H9 (cell line): Measurements from ENCODE around the gene RASSF5. TPM values are rescaled to one million over a fixed set of nuclear protein-coding genes. Genes with fewer than 3 reads are reported as not detected.

Experiments used
- DNase-seq: peaks from one replicate; pipeline ENCODE4 v3.0.0-alpha.2; 2017
- H2AFZ ChIP-seq: one replicate; pipeline ENCODE4 v1.6.1; 2013; ENCODE audit warnings: mild to moderate bottlenecking, low read length, control low read depth, moderate library complexity
- H2AK5ac ChIP-seq: 2 replicates; pipeline ENCODE4 v1.6.1; 2013; ENCODE audit warnings: low read length, control low read depth, mixed read lengths; ENCODE audit not compliant: insufficient read length
- H2BK120ac ChIP-seq: one replicate; pipeline ENCODE4 v1.6.1; 2013; ENCODE audit warnings: low read depth, mild to moderate bottlenecking, low read length, control low read depth, inconsistent platforms; ENCODE audit not compliant: poor library complexity, severe bottlenecking
- H2BK12ac ChIP-seq: 2 replicates; pipeline ENCODE4 v1.6.1; 2013; ENCODE audit warnings: low read length, control low read depth, mixed read lengths, low read depth; ENCODE audit not compliant: insufficient read length
- H2BK15ac ChIP-seq: 2 replicates; pipeline ENCODE4 v1.6.1; 2013; ENCODE audit warnings: low read depth, low read length, control low read depth
- H2BK20ac ChIP-seq: one replicate; pipeline ENCODE4 v1.6.1; 2013; ENCODE audit warnings: low read depth, mild to moderate bottlenecking, low read length, control low read depth, inconsistent platforms; ENCODE audit not compliant: poor library complexity, severe bottlenecking
- H2BK5ac ChIP-seq: 2 replicates; pipeline ENCODE4 v1.6.1; 2013; ENCODE audit warnings: low read length, control low read depth, mixed read lengths; ENCODE audit not compliant: insufficient read length
- H3K14ac ChIP-seq: 2 replicates; pipeline ENCODE4 v1.6.1; 2013; ENCODE audit warnings: low read length, control low read depth; ENCODE audit not compliant: insufficient read depth
- H3K18ac ChIP-seq: 2 replicates; pipeline ENCODE4 v1.6.1; 2013; ENCODE audit warnings: low read depth, mild to moderate bottlenecking, mixed read lengths, low read length, control low read depth; ENCODE audit not compliant: insufficient read length
- H3K23ac ChIP-seq: 2 replicates; pipeline ENCODE4 v1.6.1; 2013; ENCODE audit warnings: low read length, control low read depth, mixed read lengths, low read depth; ENCODE audit not compliant: insufficient read length
- H3K23me2 ChIP-seq: 2 replicates; pipeline ENCODE4 v1.6.1; 2013; ENCODE audit warnings: low read depth, mild to moderate bottlenecking, mixed read lengths, low read length, control low read depth; ENCODE audit not compliant: insufficient read length, poor library complexity, severe bottlenecking
- H3K27ac ChIP-seq: 2 replicates; pipeline ENCODE4 v1.5.1; 2013; ENCODE audit warnings: low read length, control low read depth, mixed read lengths, low read depth; ENCODE audit not compliant: insufficient read length
- H3K27me3 ChIP-seq: 2 replicates; pipeline ENCODE4 v1.6.1; 2013; ENCODE audit warnings: low read length, control low read depth, inconsistent platforms; ENCODE audit not compliant: insufficient read depth
- H3K4ac ChIP-seq: 2 replicates; pipeline ENCODE4 v1.6.1; 2013; ENCODE audit warnings: low read depth, mild to moderate bottlenecking, control low read depth, inconsistent platforms, low read length, moderate library complexity
- H3K4me1 ChIP-seq: 2 replicates; pipeline ENCODE4 v1.6.1; 2013; ENCODE audit warnings: low read length, control low read depth, inconsistent platforms; ENCODE audit not compliant: insufficient read depth
- H3K4me2 ChIP-seq: 2 replicates; pipeline ENCODE4 v1.6.1; 2013; ENCODE audit warnings: low read length, control low read depth, mixed read lengths; ENCODE audit not compliant: insufficient read length, insufficient read depth
- H3K56ac ChIP-seq: 2 replicates; pipeline ENCODE4 v1.6.1; 2013; ENCODE audit warnings: low read depth, mild to moderate bottlenecking, mixed read lengths, low read length, control low read depth; ENCODE audit not compliant: insufficient read length
- H3K79me1 ChIP-seq: 2 replicates; pipeline ENCODE4 v1.6.1; 2013; ENCODE audit warnings: low read depth, mild to moderate bottlenecking, moderate library complexity, low read length, control low read depth, inconsistent platforms; ENCODE audit not compliant: insufficient read depth, poor library complexity, severe bottlenecking
- H3K79me2 ChIP-seq: 2 replicates; pipeline ENCODE4 v1.6.1; 2013; ENCODE audit warnings: low read length, control low read depth, inconsistent platforms; ENCODE audit not compliant: insufficient read depth
- H3K9ac ChIP-seq: 2 replicates; pipeline ENCODE4 v1.6.1; 2013; ENCODE audit warnings: low read length, control low read depth, mixed read lengths; ENCODE audit not compliant: insufficient read length; ENCODE audit errors: extremely low read depth
- H3K9me3 ChIP-seq: one replicate; pipeline ENCODE4 v1.6.1; 2013; ENCODE audit warnings: low read depth, low read length, inconsistent platforms; ENCODE audit not compliant: control insufficient read depth
- H3T11ph ChIP-seq: one replicate; pipeline ENCODE4 v1.6.1; 2013; ENCODE audit warnings: mild to moderate bottlenecking, low read length, control low read depth, inconsistent platforms
- H4K20me1 ChIP-seq: one replicate; pipeline ENCODE4 v1.6.1; 2013; ENCODE audit not compliant: control insufficient read depth, insufficient read length, insufficient read depth
- H4K5ac ChIP-seq: 2 replicates; pipeline ENCODE4 v1.6.1; 2013; ENCODE audit warnings: low read depth, mild to moderate bottlenecking, mixed read lengths, low read length, control low read depth; ENCODE audit not compliant: insufficient read length
- H4K8ac ChIP-seq: replicated peaks from 2 replicates; pipeline ENCODE4 v1.6.1; 2013; ENCODE audit warnings: low read length, control low read depth, mixed read lengths, low read depth; ENCODE audit not compliant: insufficient read length
- H4K91ac ChIP-seq: 2 replicates; pipeline ENCODE4 v1.6.1; 2013; ENCODE audit warnings: low read depth, mild to moderate bottlenecking, moderate library complexity, mixed read lengths, low read length, control low read depth; ENCODE audit not compliant: insufficient read length
- H3K27ac Mint-ChIP-seq, 3 experiments: 2 replicates in 2 of 3; 3 replicates in 1 of 3; pipeline ENCODE4 v1.8.0; 2020 to 2021; ENCODE audit warnings: mixed read lengths in 3 of 3, mild to moderate bottlenecking in 1 of 3, moderate library complexity in 1 of 3
- H3K27me3 Mint-ChIP-seq: 2 replicates; pipeline ENCODE4 v1.8.0; 2021; ENCODE audit warnings: low read depth, mild to moderate bottlenecking, moderate library complexity, mixed read lengths
- H3K36me3 Mint-ChIP-seq, 3 experiments: 2 replicates in 2 of 3; 3 replicates in 1 of 3; pipeline ENCODE4 v1.8.0; 2020 to 2021; ENCODE audit warnings: low read depth in 3 of 3, mixed read lengths in 3 of 3; ENCODE audit not compliant: insufficient read depth in 1 of 3
- H3K4me1 Mint-ChIP-seq, 2 experiments: 2 replicates each; pipeline ENCODE4 v1.8.0; 2020; ENCODE audit warnings: mixed read lengths in 2 of 2
- H3K4me3 Mint-ChIP-seq, 2 experiments: 2 replicates in 1 of 2; 3 replicates in 1 of 2; pipeline ENCODE4 v1.8.0; 2020 to 2021; ENCODE audit warnings: mild to moderate bottlenecking in 2 of 2, mixed read lengths in 2 of 2, moderate library complexity in 1 of 2
- H3K9me3 Mint-ChIP-seq, 2 experiments: 2 replicates in 1 of 2; 3 replicates in 1 of 2; pipeline ENCODE4 v1.8.0; 2020; ENCODE audit warnings: mild to moderate bottlenecking in 2 of 2, mixed read lengths in 2 of 2, moderate library complexity in 1 of 2
- CTCF ChIP-seq: fragments of 200-600 bp; sonication (generic); conservative IDR thresholded peaks from 3 replicates; pipeline ENCODE4 v1.8.0; 2021; ENCODE audit warnings: antibody characterized with exemption, mild to moderate bottlenecking
- whole genome bisulfite sequencing: extraction: QIAGEN DNeasy Blood & Tissue Kit; methylation state at CpG from one replicate; pipeline ENCODE4 v1.1.7; 2013; ENCODE audit warnings: missing lambda C conversion rate, low lambda C conversion rate, mixed read lengths; ENCODE audit not compliant: insufficient read length; ENCODE audit errors: extremely low coverage; 5-methylcytosine and 5-hydroxymethylcytosine counted together
- total RNA-seq: library from RNA; stranded (reverse); gene quantifications from 2 replicates; pipeline ENCODE4 v1.2.1, GENCODE V29; 2021

The RASSF5 gene
- total RNA-seq, 1 experiment from 2014 or later: 0.50 TPM

GRCh38 chr1:206461602-206462455 lies 45.5 kb upstream of the RASSF5 start:
- H4K8ac ChIP-seq: no peak overlapping the region
- H2AFZ ChIP-seq: no peak overlapping the region
- Mint-ChIP-seq H3K4me3 (no peak overlapping the region), H3K4me1 (peaks cover 7 to 8% of the 10 kb centered on the region in 2 experiments), H3K27ac (0 out of 7 replicates have a peak overlapping the region, but pooled peaks of 1 of the 3 experiments have one; percentile 38), H3K27me3 (peaks cover 8% of the 10 kb centered on the region), H3K36me3 (peaks cover 0 to 16% (median 14%) of the 10 kb centered on the region in 3 experiments; a peak in 6 of 7 replicates), H3K9me3 (no peaks in the 10 kb centered on the region)
- no peaks in the 10 kb centered on the region for H3K79me1 ChIP-seq
- WGBS: no CpG with 5 or more reads among the region's 9 CpGs
- no peak overlapping the region for H2BK120ac ChIP-seq
- H3K4ac ChIP-seq: no peak overlapping the region
- H3T11ph ChIP-seq: no peak overlapping the region
- no peak overlapping the region for H3K27ac ChIP-seq
- H4K91ac ChIP-seq: no peak overlapping the region
- no peaks in the 10 kb centered on the region for H3K4me1 ChIP-seq
- H3K9me3 ChIP-seq: no peaks in the 10 kb centered on the region
- H3K27me3 ChIP-seq: no peaks in the 10 kb centered on the region
- peak; percentile 79 for TF ChIP-seq CTCF
- no peak overlapping the region for H4K5ac ChIP-seq
- H2BK15ac ChIP-seq: no peak overlapping the region
- H2BK20ac ChIP-seq: no peak overlapping the region
- no peak overlapping the region for H3K56ac ChIP-seq
- no peak overlapping the region for H3K23ac ChIP-seq
- H3K4me2 ChIP-seq: no peak overlapping the region
- H3K23me2 ChIP-seq: no peaks in the 10 kb centered on the region
- no peak overlapping the region for H3K14ac ChIP-seq
- no peak overlapping the region for H2BK12ac ChIP-seq
- H2AK5ac ChIP-seq: no peak overlapping the region
- H3K9ac ChIP-seq: no peak overlapping the region
- peak; percentile 61 for DNase-seq
- H3K18ac ChIP-seq: no peak overlapping the region
- no peaks in the 10 kb centered on the region for H3K79me2 ChIP-seq
- no peaks in the 10 kb centered on the region for H4K20me1 ChIP-seq
- H2BK5ac ChIP-seq: no peak overlapping the region
